GM12874 (cell line): ENCODE data around the gene PIK3CB.

Experiments
- TF ChIP-seq, protein P1 (sequence below): IDR thresholded peaks from 2 replicates; pipeline ENCODE4 v1.5.1; 2011; ENCODE audit warnings: low read depth, mild to moderate bottlenecking, control low read depth, low read length, moderate library complexity; ENCODE audit not compliant: insufficient read depth

PIK3CB gene

GRCh38 chr3:138873471-138874278 lies 38.9 kb upstream of the PIK3CB start:
- TF ChIP-seq, protein P1, sequence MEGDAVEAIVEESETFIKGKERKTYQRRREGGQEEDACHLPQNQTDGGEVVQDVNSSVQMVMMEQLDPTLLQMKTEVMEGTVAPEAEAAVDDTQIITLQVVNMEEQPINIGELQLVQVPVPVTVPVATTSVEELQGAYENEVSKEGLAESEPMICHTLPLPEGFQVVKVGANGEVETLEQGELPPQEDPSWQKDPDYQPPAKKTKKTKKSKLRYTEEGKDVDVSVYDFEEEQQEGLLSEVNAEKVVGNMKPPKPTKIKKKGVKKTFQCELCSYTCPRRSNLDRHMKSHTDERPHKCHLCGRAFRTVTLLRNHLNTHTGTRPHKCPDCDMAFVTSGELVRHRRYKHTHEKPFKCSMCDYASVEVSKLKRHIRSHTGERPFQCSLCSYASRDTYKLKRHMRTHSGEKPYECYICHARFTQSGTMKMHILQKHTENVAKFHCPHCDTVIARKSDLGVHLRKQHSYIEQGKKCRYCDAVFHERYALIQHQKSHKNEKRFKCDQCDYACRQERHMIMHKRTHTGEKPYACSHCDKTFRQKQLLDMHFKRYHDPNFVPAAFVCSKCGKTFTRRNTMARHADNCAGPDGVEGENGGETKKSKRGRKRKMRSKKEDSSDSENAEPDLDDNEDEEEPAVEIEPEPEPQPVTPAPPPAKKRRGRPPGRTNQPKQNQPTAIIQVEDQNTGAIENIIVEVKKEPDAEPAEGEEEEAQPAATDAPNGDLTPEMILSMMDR = no peak

- TF ChIP-seq, protein P1 = no peak
These were observed 37.9 kb upstream of the PIK3CB start for GRCh38 chr3:138872632-138873031.

DNA sequence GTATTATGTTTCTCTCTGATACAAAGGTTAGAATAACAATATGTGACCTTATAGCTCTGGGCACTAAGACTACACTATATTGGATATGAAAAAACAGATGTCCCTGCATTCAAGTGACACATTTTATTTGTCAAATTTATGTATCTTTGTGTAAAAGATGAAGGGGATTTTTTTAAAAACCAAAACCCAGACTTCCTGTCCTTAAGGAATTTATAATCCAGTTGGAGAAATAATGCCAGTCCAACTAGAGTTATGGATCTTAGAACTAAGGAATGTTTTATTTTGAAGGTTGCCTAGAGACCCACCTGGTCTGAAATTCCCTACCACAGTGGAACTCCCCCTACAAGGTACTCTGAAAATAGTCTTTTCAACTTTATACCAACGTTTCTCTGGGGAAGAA lies 33.3 kb upstream of the PIK3CB start:
- TF ChIP-seq, protein P1 = no peak

DNA sequence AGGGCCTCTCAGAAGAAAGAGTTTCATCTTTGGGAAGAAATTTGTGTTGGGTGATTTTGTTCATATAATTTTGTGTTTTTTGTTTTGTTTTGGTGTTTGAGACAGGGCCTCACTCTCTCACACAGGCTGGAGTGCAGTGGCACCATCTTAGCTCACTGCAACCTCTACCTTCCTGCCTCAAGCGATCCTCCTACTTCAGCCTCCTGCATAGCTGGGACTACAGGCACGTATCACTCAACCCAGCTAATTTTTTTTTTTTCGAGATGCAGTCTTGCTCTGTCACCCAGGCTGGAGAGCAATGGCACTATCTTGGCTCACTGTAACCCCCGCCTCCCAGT lies 29.0 kb upstream of the PIK3CB start:
- TF ChIP-seq, protein P1 = no peak

DNA sequence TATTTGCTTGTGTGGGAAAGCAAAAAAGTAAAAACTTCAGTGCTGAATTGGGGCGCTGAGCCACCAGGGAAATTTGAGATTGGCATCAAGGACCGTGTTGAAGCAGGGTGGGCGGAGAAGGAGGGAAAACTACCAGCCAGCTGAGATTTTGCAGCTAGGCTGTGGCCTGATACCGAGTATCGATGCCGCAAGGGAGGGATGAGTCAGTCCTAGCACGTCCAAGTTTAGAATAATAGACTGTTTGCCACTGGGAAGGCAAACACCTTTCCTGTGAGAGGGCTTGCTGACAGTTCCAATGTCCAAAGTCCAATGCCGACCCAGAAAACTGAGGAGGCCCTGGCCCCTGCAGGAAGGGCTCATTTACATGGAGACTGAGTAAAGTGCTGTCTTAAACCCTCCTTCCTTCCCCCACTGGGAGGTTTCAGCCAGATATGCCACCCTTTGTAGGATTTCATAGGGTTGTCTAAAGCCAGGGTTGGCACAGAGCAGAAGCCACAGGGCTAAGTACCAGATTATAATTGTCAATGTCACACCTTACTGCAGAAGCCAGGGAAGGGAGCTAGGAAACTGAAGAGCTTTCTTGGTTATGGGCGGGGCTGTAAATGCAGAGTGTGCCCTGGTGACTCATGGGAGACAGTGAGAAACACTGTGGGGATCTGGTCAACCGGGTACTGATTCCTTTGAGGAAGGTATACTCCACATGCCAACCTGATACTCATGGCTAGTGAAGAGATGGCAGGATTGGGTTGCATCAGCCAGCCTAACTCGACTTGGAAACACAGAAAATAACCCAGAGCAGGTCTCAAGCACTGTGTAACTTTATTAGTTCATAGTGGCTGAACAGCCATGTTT lies 28.4 kb upstream of the PIK3CB start:
- TF ChIP-seq, protein P1 = no peak

GRCh38 chr3:138862531-138862923 lies 27.8 kb upstream of the PIK3CB start:
- TF ChIP-seq, protein P1 = no peak

GRCh38 chr3:138861798-138862197 lies 27.1 kb upstream of the PIK3CB start:
- TF ChIP-seq, protein P1 = no peak
